BLaER1 (cell line): ENCODE measurements around the gene MMP13.
"Not testable (repeated sequence)": the region's sequence is repeated elsewhere in the genome, so short reads cannot be mapped to it uniquely, and the experiment has no call there.

Experiments used
- H3K27ac ChIP-seq: shearing (Covaris generic); formaldehyde crosslinking; 2 replicates; pipeline ENCODE4 v1.8.1; 2022
- H3K27me3 ChIP-seq: shearing (Covaris generic); formaldehyde crosslinking; 2 replicates; pipeline ENCODE4 v1.8.1; 2022
- H3K36me3 ChIP-seq: shearing (Covaris generic); formaldehyde crosslinking; 2 replicates; pipeline ENCODE4 v1.8.1; 2022
- H3K4me1 ChIP-seq: shearing (Covaris generic); formaldehyde crosslinking; 2 replicates; pipeline ENCODE4 v1.8.1; 2022
- H3K4me2 ChIP-seq: shearing (Covaris generic); formaldehyde crosslinking; 2 replicates; pipeline ENCODE4 v1.8.1; 2022
- H3K4me3 ChIP-seq: shearing (Covaris generic); formaldehyde crosslinking; 2 replicates; pipeline ENCODE4 v1.8.1; 2022
- H3K9ac ChIP-seq: shearing (Covaris generic); formaldehyde crosslinking; 2 replicates; pipeline ENCODE4 v1.8.1; 2022
- H3K9me3 ChIP-seq: shearing (Covaris generic); formaldehyde crosslinking; 2 replicates; pipeline ENCODE4 v1.8.1; 2022
- H4K20me1 ChIP-seq: shearing (Covaris generic); formaldehyde crosslinking; 2 replicates; pipeline ENCODE4 v1.8.1; 2022
- Cebpa-rat ChIP-seq: shearing (Covaris generic); IDR thresholded peaks from 2 replicates; pipeline ENCODE4 v1.8.1; 2022

Gene MMP13

DNA sequence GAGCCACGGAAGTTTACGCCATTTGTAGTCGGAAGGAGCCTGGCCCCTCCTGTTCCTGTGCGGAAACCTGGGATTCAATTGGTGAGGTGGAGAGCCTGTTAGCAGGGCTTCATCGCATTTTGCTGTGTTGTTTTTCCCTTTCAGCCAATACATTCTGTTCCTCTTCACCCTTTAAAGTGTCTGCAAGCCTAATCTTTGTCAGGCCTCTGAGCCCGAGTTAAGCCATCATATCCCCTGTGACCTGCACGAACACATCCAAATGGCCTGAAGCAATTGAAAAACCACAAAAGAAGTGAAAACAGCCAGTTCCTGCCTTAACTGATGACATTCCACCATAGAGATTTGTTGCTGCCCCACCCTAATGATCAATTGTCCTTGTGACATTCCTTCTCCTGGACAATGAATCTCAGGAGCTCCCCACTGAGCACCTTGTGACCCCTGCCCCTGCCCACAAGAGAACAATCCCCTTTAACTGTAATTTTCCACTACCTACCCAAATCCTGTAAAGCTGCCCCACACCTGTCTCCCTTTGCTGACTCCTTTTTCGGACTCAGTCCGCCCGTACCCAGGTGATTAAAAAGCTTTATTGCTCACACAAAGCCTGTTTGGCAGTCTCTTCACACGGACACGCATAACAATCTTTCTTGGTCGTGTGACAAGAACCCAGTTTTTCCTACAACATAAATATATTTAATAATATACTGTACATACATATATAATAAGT lies 43.6 kb downstream of the MMP13 start:
- H3K36me3 ChIP-seq, result no peaks in the 10 kb centered on the region
- no peak overlapping the region for H3K4me3 ChIP-seq
- no peaks in the 10 kb centered on the region for H3K27me3 ChIP-seq
- no peak overlapping the region for H3K27ac ChIP-seq
- H4K20me1 ChIP-seq, result no peaks in the 10 kb centered on the region
- no peaks in the 10 kb centered on the region for H3K9me3 ChIP-seq
- no peak overlapping the region for H3K9ac ChIP-seq
- H3K4me2 ChIP-seq, result no peak overlapping the region
- no peak for TF ChIP-seq Cebpa-rat
- H3K4me1 ChIP-seq, result no peaks in the 10 kb centered on the region

DNA sequence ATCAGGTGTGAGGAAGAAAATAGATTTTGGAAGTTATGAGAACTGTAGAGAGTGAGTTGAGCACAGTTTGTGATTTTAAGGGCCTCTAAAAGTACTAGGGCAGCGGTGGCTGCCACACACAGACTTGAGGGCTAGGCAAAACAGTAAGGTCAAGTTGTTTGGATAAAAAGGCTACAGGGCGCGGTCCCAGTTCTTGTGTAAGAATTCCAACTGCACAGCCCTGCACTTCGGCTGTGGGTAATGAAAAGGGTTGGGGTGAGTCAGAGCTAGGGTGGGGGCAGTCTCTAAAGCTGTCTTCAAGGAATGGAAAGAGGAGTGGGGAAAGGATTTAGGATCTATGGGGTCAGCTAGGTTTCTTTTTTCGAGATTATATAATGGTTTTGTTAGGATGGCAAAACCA lies 49.7 kb downstream of the MMP13 start:
- H3K9me3 ChIP-seq, H3K4me2 ChIP-seq, H3K4me1 ChIP-seq, H3K27ac ChIP-seq, H3K9ac ChIP-seq, H4K20me1 ChIP-seq, H3K4me3 ChIP-seq, H3K27me3 ChIP-seq, H3K36me3 ChIP-seq: not testable (repeated sequence)

DNA sequence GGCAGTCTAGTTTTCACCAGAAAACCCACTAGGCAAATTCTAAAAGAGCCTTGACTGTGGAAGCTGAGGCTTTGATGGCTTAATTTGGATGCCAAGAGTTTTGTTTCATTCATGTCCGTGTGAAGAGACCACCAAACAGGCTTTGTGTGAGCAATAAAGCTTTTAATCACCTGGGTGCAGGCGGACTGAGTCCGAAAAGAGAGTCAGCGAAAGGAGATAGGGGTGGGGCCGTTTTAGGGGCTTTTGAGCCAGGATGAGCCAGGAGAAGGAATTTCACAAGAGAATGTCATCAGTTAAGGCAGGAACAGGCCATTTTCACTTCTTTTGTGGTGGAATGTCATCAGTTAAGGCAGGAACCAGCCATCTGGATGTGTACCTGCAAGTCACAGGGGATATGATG lies 51.6 kb downstream of the MMP13 start:
- not testable (repeated sequence) for H3K36me3 ChIP-seq, H3K9ac ChIP-seq, H4K20me1 ChIP-seq, H3K9me3 ChIP-seq, H3K4me2 ChIP-seq, H3K4me1 ChIP-seq, H3K27me3 ChIP-seq, H3K4me3 ChIP-seq, H3K27ac ChIP-seq

DNA sequence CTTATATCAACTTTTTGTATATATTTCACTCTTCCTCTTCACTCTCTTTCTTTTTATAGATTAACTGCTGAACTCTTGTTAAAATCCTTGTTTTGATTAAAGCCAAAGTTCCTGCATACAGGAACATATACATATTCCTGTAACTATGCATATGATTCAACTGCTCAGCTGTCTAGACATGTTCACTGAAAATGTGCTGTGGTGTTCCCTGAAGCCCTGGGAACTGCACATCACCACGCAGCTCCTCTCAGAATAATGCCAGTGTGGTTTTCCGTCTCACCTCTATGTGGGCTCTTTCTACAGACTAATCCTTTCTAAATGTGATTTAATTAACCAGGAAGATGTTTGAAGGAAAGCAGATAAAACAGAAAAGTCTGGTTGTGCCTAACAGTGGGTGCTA lies 55.2 kb downstream of the MMP13 start:
- Histone ChIP-seq H3K9me3 (peaks cover 1% of the 10 kb centered on the region; the same call in 1 of the 2 replicates), H3K4me1 (no peaks in the 10 kb centered on the region), H3K27me3 (no peaks in the 10 kb centered on the region), H3K27ac (no peak overlapping the region), H3K4me3 (no peak overlapping the region), H3K4me2 (no peak overlapping the region), H3K36me3 (no peaks in the 10 kb centered on the region), H4K20me1 (no peaks in the 10 kb centered on the region), H3K9ac (no peak overlapping the region)
- no peak for TF ChIP-seq Cebpa-rat
